HEK293 (cell line): ENCODE data around the gene SLC1A3.

ENCODE experiments used
- CTCF ChIA-PET: fragments of 350-600 bp; formaldehyde crosslinking; extraction: SDS; loops from one replicate; lab custom pipeline; 2021; ENCODE audit warnings: antibody characterized with exemption; lab: Yijun Ruan, JAX
- POLR2A ChIA-PET: fragments of 300-600 bp; formaldehyde crosslinking; extraction: SDS; loops from one replicate; lab custom pipeline; 2020; ENCODE audit warnings: antibody characterized with exemption, inconsistent platforms; lab: Yijun Ruan, JAX
- H3K27ac ChIP-seq: fragments of 200-500 bp; sonication (Bioruptor generic); 2 replicates; pipeline ENCODE4 v1.5.1; 2014; ENCODE audit warnings: low read depth, low read length, control low read depth, inconsistent platforms; ENCODE audit errors: extremely low read depth
- H3K36me3 ChIP-seq, 2 experiments: fragments of 200-500 bp in 1 of 2; sonication (Bioruptor generic) in 1 of 2; 1 replicate in 1 of 2; 2 replicates in 1 of 2; pipeline ENCODE4 v1.5.1; 2014 to 2017; ENCODE audit warnings: inconsistent platforms in 2 of 2, low read length in 2 of 2; ENCODE audit not compliant: control insufficient read depth in 2 of 2, insufficient read depth in 1 of 2
- H3K4me1 ChIP-seq: fragments of 200-500 bp; sonication (Bioruptor generic); 2 replicates; pipeline ENCODE4 v1.5.1; 2014; ENCODE audit warnings: mild to moderate bottlenecking, low read length, inconsistent platforms; ENCODE audit not compliant: control insufficient read depth, insufficient read depth
- H3K4me3 ChIP-seq: 2 replicates; pipeline ENCODE4 v1.5.1; 2011; ENCODE audit warnings: low read depth, mild to moderate bottlenecking, control low read depth, low read length, moderate library complexity
- H3K9me3 ChIP-seq: fragments of 200-500 bp; sonication (Bioruptor generic); 2 replicates; pipeline ENCODE4 v1.5.1; 2014; ENCODE audit warnings: low read depth, low read length, inconsistent platforms; ENCODE audit not compliant: control insufficient read depth, insufficient read depth
- GFI1B ChIP-seq: fragments of 450-650 bp; formaldehyde crosslinking; IDR thresholded peaks from 2 replicates; pipeline ENCODE4 v1.5.1; 2016; ENCODE audit warnings: missing biosample characterization, missing genetic modification characterization
- GLIS1 ChIP-seq: fragments of 450-650 bp; formaldehyde crosslinking; IDR thresholded peaks from 2 replicates; pipeline ENCODE4 v1.5.1; 2016; ENCODE audit warnings: missing biosample characterization, missing genetic modification characterization
- OSR2 ChIP-seq: fragments of 450-650 bp; formaldehyde crosslinking; IDR thresholded peaks from 2 replicates; pipeline ENCODE4 v1.5.1; 2016; ENCODE audit warnings: missing biosample characterization, missing genetic modification characterization
- SCRT2 ChIP-seq: fragments of 450-650 bp; formaldehyde crosslinking; IDR thresholded peaks from 2 replicates; pipeline ENCODE4 v1.5.1; 2016; ENCODE audit warnings: missing biosample characterization, missing genetic modification characterization
- SP2 ChIP-seq: fragments of 450-650 bp; formaldehyde crosslinking; IDR thresholded peaks from 2 replicates; pipeline ENCODE4 v1.5.1; 2016; ENCODE audit warnings: missing biosample characterization, missing genetic modification characterization
- ZFP37 ChIP-seq: fragments of 450-650 bp; formaldehyde crosslinking; IDR thresholded peaks from 2 replicates; pipeline ENCODE4 v1.5.1; 2016; ENCODE audit warnings: missing biosample characterization, missing genetic modification characterization
- ZNF174 ChIP-seq: fragments of 450-650 bp; formaldehyde crosslinking; IDR thresholded peaks from 2 replicates; pipeline ENCODE4 v1.5.0; 2017; ENCODE audit warnings: missing biosample characterization, mild to moderate bottlenecking, missing genetic modification characterization
- ZNF175 ChIP-seq: fragments of 450-650 bp; formaldehyde crosslinking; IDR thresholded peaks from 2 replicates; pipeline ENCODE4 v1.5.1; 2016; ENCODE audit warnings: missing biosample characterization, missing genetic modification characterization
- ZNF416 ChIP-seq: fragments of 450-650 bp; formaldehyde crosslinking; IDR thresholded peaks from 2 replicates; pipeline ENCODE4 v1.5.1; 2016; ENCODE audit warnings: missing biosample characterization, missing genetic modification characterization
- ZNF501 ChIP-seq: fragments of 450-650 bp; formaldehyde crosslinking; IDR thresholded peaks from 2 replicates; pipeline ENCODE4 v1.5.1; 2016; ENCODE audit warnings: missing biosample characterization, missing genetic modification characterization
- ZNF600 ChIP-seq: fragments of 450-650 bp; formaldehyde crosslinking; IDR thresholded peaks from 2 replicates; pipeline ENCODE4 v1.5.1; 2016; ENCODE audit warnings: missing biosample characterization, missing genetic modification characterization
- ZNF626 ChIP-seq: fragments of 450-650 bp; sonication (Bioruptor Pico); formaldehyde crosslinking; IDR thresholded peaks from 2 replicates; pipeline ENCODE4 v1.5.1; 2018; ENCODE audit warnings: missing biosample characterization, missing genetic modification characterization, inconsistent platforms
- ZNF660 ChIP-seq: fragments of 450-650 bp; IDR thresholded peaks from 2 replicates; pipeline ENCODE4 v1.5.1; 2018; ENCODE audit warnings: missing biosample characterization, mild to moderate bottlenecking, missing genetic modification characterization
- ZNF670 ChIP-seq: fragments of 450-650 bp; formaldehyde crosslinking; IDR thresholded peaks from 2 replicates; pipeline ENCODE4 v1.5.1; 2016; ENCODE audit warnings: missing biosample characterization, missing genetic modification characterization, low read depth
- ZNF830 ChIP-seq: fragments of 450-650 bp; IDR thresholded peaks from 2 replicates; pipeline ENCODE4 v1.5.0; 2018; ENCODE audit warnings: missing biosample characterization, missing genetic modification characterization, low read depth, mild to moderate bottlenecking, moderate library complexity
- TF ChIP-seq, protein P1 (sequence below): fragments of 450-650 bp; formaldehyde crosslinking; IDR thresholded peaks from 2 replicates; pipeline ENCODE4 v1.5.1; 2017; ENCODE audit warnings: missing biosample characterization, missing genetic modification characterization
- TF ChIP-seq, protein P2 (sequence below): fragments of 450-650 bp; formaldehyde crosslinking; conservative IDR thresholded peaks from 2 replicates; pipeline ENCODE4 v1.5.1; 2016; ENCODE audit warnings: low read depth, missing biosample characterization, missing genetic modification characterization
- TF ChIP-seq, protein P3 (sequence below): fragments of 450-650 bp; formaldehyde crosslinking; IDR thresholded peaks from 2 replicates; pipeline ENCODE4 v1.5.1; 2016; ENCODE audit warnings: missing biosample characterization, missing genetic modification characterization
- TF ChIP-seq, protein P4 (sequence below): fragments of 450-650 bp; formaldehyde crosslinking; IDR thresholded peaks from 2 replicates; pipeline ENCODE4 v1.5.1; 2016; ENCODE audit warnings: missing biosample characterization, missing genetic modification characterization, low read depth
- TF ChIP-seq, protein P5 (sequence below): fragments of 450-650 bp; formaldehyde crosslinking; IDR thresholded peaks from 2 replicates; pipeline ENCODE4 v1.5.1; 2017; ENCODE audit warnings: missing biosample characterization, mild to moderate bottlenecking, missing genetic modification characterization, moderate library complexity

Gene SLC1A3

DNA sequence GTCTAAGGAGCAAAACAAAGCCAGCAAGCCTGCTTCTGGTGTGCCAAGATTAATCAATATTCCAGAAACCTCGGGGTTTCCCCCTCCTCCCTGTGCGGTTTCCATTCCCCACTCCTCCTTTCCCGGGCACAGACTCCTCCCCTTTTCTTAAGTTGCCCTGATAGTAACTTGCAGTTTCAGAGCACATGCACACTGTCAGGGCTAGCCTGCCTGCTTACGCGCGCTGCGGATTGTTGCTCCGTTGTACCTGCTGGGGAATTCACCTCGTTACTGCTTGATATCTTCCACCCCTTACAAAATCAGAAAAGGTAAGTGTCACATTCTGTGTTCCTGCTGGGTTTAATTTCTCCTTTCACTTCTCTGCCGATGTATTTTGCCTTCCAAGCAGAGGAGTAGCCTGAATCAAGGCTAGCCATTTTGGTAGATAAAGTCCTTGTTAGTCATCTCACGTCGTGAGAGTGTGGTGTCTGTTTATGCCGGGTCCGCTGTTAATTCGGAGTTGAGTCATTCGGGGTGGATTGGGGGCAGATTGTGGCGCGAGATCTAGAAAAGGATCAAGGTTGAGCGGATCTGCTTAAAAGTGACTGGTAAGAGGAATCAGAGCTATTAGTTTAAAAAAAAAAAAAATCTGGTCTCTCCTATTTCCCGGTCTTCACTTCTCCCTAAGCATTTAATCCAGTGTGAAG lies at the start of gene SLC1A3:
Gene SLC1A3, plus strand, starts transcription at position 179 of the 686 bp plus-strand sequence. CDS start 1,818 bp downstream, outside the sequence.
- CTCF ChIA-PET, result interaction anchor here (0.7 to 3.2 kb wide), 10 partner anchors 81 to 569 kb away, joined by 3 to 23 read pairs (median 4); no protein-coding TSS in a partner anchor
- H3K4me1 ChIP-seq, result peaks cover 17% of the 10 kb centered on the region
- H3K27ac ChIP-seq, result peak within 1 kb of the TSS; percentile 65; the same call in 1 of the 2 replicates
- POLR2A ChIA-PET, result interaction anchor here (1.0 to 1.9 kb wide), 4 partner anchors 30 to 104 kb away, joined by 3 to 8 read pairs (median 4); no protein-coding TSS in a partner anchor
- H3K9me3 ChIP-seq, result no peaks in the 10 kb centered on the region
- H3K4me3 ChIP-seq, result peak within 1 kb of the TSS; percentile 57
- peaks cover 0 to 22% of the 10 kb centered on the region in 2 experiments; a peak in 2 of 3 replicates for H3K36me3 ChIP-seq
- TF ChIP-seq, protein P1, sequence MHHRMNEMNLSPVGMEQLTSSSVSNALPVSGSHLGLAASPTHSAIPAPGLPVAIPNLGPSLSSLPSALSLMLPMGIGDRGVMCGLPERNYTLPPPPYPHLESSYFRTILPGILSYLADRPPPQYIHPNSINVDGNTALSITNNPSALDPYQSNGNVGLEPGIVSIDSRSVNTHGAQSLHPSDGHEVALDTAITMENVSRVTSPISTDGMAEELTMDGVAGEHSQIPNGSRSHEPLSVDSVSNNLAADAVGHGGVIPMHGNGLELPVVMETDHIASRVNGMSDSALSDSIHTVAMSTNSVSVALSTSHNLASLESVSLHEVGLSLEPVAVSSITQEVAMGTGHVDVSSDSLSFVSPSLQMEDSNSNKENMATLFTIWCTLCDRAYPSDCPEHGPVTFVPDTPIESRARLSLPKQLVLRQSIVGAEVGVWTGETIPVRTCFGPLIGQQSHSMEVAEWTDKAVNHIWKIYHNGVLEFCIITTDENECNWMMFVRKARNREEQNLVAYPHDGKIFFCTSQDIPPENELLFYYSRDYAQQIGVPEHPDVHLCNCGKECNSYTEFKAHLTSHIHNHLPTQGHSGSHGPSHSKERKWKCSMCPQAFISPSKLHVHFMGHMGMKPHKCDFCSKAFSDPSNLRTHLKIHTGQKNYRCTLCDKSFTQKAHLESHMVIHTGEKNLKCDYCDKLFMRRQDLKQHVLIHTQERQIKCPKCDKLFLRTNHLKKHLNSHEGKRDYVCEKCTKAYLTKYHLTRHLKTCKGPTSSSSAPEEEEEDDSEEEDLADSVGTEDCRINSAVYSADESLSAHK (tag by site-specific recombination), result peak; percentile 89
- TF ChIP-seq ZNF626 (no peak), ZNF600 (peak; percentile 99), ZFP37 (peak; percentile 94), SP2 (tag by site-specific recombination) (no peak), ZNF416 (tag by site-specific recombination) (no peak), ZNF501 (peak; percentile 79; the same call in 1 of the 2 replicates), ZNF175 (no peak), ZNF174 (tag by site-specific recombination) (no peak), ZNF660 (tag by site-specific recombination) (peak; percentile 47; the same call in 1 of the 2 replicates), SCRT2 (tag by site-specific recombination) (peak; percentile 66), ZNF830 (tag by site-specific recombination) (no peak), OSR2 (tag by site-specific recombination) (0 out of 2 replicates have a peak, but pooled peaks have one; percentile 16), GLIS1 (peak; percentile 10; the same call in 1 of the 2 replicates), GFI1B (tag by site-specific recombination) (peak; percentile 38; the same call in 1 of the 2 replicates), ZNF670 (no peak)
- TF ChIP-seq, protein P2, sequence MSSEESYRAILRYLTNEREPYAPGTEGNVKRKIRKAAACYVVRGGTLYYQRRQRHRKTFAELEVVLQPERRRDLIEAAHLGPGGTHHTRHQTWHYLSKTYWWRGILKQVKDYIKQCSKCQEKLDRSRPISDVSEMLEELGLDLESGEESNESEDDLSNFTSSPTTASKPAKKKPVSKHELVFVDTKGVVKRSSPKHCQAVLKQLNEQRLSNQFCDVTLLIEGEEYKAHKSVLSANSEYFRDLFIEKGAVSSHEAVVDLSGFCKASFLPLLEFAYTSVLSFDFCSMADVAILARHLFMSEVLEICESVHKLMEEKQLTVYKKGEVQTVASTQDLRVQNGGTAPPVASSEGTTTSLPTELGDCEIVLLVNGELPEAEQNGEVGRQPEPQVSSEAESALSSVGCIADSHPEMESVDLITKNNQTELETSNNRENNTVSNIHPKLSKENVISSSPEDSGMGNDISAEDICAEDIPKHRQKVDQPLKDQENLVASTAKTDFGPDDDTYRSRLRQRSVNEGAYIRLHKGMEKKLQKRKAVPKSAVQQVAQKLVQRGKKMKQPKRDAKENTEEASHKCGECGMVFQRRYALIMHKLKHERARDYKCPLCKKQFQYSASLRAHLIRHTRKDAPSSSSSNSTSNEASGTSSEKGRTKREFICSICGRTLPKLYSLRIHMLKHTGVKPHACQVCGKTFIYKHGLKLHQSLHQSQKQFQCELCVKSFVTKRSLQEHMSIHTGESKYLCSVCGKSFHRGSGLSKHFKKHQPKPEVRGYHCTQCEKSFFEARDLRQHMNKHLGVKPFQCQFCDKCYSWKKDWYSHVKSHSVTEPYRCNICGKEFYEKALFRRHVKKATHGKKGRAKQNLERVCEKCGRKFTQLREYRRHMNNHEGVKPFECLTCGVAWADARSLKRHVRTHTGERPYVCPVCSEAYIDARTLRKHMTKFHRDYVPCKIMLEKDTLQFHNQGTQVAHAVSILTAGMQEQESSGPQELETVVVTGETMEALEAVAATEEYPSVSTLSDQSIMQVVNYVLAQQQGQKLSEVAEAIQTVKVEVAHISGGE (tag by site-specific recombination), result no peak
- TF ChIP-seq, protein P3, sequence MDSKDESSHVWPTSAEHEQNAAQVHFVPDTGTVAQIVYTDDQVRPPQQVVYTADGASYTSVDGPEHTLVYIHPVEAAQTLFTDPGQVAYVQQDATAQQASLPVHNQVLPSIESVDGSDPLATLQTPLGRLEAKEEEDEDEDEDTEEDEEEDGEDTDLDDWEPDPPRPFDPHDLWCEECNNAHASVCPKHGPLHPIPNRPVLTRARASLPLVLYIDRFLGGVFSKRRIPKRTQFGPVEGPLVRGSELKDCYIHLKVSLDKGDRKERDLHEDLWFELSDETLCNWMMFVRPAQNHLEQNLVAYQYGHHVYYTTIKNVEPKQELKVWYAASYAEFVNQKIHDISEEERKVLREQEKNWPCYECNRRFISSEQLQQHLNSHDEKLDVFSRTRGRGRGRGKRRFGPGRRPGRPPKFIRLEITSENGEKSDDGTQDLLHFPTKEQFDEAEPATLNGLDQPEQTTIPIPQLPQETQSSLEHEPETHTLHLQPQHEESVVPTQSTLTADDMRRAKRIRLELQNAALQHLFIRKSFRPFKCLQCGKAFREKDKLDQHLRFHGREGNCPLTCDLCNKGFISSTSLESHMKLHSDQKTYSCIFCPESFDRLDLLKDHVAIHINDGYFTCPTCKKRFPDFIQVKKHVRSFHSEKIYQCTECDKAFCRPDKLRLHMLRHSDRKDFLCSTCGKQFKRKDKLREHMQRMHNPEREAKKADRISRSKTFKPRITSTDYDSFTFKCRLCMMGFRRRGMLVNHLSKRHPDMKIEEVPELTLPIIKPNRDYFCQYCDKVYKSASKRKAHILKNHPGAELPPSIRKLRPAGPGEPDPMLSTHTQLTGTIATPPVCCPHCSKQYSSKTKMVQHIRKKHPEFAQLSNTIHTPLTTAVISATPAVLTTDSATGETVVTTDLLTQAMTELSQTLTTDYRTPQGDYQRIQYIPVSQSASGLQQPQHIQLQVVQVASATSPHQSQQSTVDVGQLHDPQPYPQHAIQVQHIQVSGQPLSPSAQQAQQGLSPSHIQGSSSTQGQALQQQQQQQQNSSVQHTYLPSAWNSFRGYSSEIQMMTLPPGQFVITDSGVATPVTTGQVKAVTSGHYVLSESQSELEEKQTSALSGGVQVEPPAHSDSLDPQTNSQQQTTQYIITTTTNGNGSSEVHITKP (tag by site-specific recombination), result peak; percentile 87
- TF ChIP-seq, protein P4, sequence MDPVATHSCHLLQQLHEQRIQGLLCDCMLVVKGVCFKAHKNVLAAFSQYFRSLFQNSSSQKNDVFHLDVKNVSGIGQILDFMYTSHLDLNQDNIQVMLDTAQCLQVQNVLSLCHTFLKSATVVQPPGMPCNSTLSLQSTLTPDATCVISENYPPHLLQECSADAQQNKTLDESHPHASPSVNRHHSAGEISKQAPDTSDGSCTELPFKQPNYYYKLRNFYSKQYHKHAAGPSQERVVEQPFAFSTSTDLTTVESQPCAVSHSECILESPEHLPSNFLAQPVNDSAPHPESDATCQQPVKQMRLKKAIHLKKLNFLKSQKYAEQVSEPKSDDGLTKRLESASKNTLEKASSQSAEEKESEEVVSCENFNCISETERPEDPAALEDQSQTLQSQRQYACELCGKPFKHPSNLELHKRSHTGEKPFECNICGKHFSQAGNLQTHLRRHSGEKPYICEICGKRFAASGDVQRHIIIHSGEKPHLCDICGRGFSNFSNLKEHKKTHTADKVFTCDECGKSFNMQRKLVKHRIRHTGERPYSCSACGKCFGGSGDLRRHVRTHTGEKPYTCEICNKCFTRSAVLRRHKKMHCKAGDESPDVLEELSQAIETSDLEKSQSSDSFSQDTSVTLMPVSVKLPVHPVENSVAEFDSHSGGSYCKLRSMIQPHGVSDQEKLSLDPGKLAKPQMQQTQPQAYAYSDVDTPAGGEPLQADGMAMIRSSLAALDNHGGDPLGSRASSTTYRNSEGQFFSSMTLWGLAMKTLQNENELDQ, result no peak
- TF ChIP-seq, protein P5, sequence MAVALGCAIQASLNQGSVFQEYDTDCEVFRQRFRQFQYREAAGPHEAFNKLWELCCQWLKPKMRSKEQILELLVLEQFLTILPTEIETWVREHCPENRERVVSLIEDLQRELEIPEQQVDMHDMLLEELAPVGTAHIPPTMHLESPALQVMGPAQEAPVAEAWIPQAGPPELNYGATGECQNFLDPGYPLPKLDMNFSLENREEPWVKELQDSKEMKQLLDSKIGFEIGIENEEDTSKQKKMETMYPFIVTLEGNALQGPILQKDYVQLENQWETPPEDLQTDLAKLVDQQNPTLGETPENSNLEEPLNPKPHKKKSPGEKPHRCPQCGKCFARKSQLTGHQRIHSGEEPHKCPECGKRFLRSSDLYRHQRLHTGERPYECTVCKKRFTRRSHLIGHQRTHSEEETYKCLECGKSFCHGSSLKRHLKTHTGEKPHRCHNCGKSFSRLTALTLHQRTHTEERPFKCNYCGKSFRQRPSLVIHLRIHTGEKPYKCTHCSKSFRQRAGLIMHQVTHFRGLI, result peak; percentile 26; the same call in 1 of the 2 replicates
